Sigmoid colon (tissue), 7 donors: ENCODE measurements around the gene KDM7A. TPM values are rescaled to one million over a fixed set of nuclear protein-coding genes. Genes with fewer than 3 reads are reported as not detected.

Source experiments
- DNase-seq: peaks from one replicate; pipeline ENCODE4 v3.0.0-alpha.2; 2019
- H3K27ac ChIP-seq, 4 donors: fragments of 200-600 bp; sonication (generic); one replicate each; pipeline ENCODE4 v1.5.1; 2016 to 2019; ENCODE audit warnings: mild to moderate bottlenecking in 1 of 4
- H3K27me3 ChIP-seq, 3 donors: fragments of 200-600 bp; sonication (generic); one replicate each; pipeline ENCODE4 v1.5.1; 2019; ENCODE audit warnings: mild to moderate bottlenecking in 1 of 3
- H3K36me3 ChIP-seq, 4 donors: fragments of 200-600 bp; sonication (generic); one replicate each; pipeline ENCODE4 v1.5.1; 2016 to 2019
- H3K4me1 ChIP-seq, 4 donors: fragments of 200-600 bp; sonication (generic); one replicate each; pipeline ENCODE4 v1.5.1; 2017 to 2019
- H3K4me3 ChIP-seq, 4 donors: fragments of 200-600 bp; sonication (generic); one replicate each; pipeline ENCODE4 v1.5.1; 2017 to 2019; ENCODE audit warnings: mild to moderate bottlenecking in 2 of 4, moderate library complexity in 1 of 4
- H3K9me3 ChIP-seq, 4 donors: fragments of 200-600 bp in 3 of 4; sonication (generic) in 3 of 4; one replicate each; pipeline versions ENCODE4 v1.5.1 to v1.6.1; 2013 to 2019
- CTCF ChIP-seq, 4 experiments: fragments of 450-650 bp in 3 of 4; fragments of 200-600 bp in 1 of 4; IDR thresholded peaks; one replicate each; pipeline ENCODE4 v1.5.1; 2016 to 2019; ENCODE audit warnings: antibody characterized with exemption in 4 of 4, mild to moderate bottlenecking in 3 of 4, moderate library complexity in 2 of 4
- EP300 ChIP-seq, 4 donors: sonication (generic); formaldehyde crosslinking; IDR thresholded peaks; one replicate each; pipeline ENCODE4 v1.6.1; 2017; ENCODE audit warnings: antibody characterized with exemption in 4 of 4
- POLR2A ChIP-seq, 2 donors: fragments of 450-650 bp; IDR thresholded peaks; one replicate each; pipeline ENCODE4 v1.6.1; 2016; ENCODE audit warnings: antibody characterized with exemption in 2 of 2, mild to moderate bottlenecking in 2 of 2, moderate library complexity in 2 of 2
- POLR2AphosphoS5 ChIP-seq, 4 donors: sonication (generic); formaldehyde crosslinking; IDR thresholded peaks; one replicate each; pipeline ENCODE4 v1.6.1; 2017; ENCODE audit warnings: antibody characterized with exemption in 4 of 4
- WGBS, 2 donors: extraction: QIAGEN DNeasy Blood & Tissue Kit; methylation state at CpG; one replicate each; pipeline ENCODE4 v1.1.7; 2013; 5-methylcytosine and 5-hydroxymethylcytosine counted together
- intact Hi-C: fragments of 100-400 bp; cut with DNase I; formaldehyde crosslinking; loops from one replicate; pipeline ENCODE4 v1.15.1; 2023
- polyA plus RNA-seq, 3 donors: library from polyadenylated mRNA; stranded (reverse); fragments of 200-250 nt; gene quantifications; one replicate each; pipeline ENCODE4 v1.2.3, GENCODE V29; 2013
- total RNA-seq, 4 donors: library from RNA; depleted of rRNA; stranded (reverse); fragments of >200 nt; gene quantifications; one replicate each; pipeline ENCODE4 v1.1.0, GENCODE V29; 2016
- donor health status: healthy with polysubstance abuse.
- donor health status: Bipolar disorder and iron deficiency.
- donor health status: healthy.

The KDM7A gene
- total and polyA plus RNA-seq, 7 donors: 8.4 to 31.6 (median 17.0) TPM

- peaks cover 0 to 36% (median 22%) of the 10 kb centered on the region in 4 donors for H3K4me1 ChIP-seq
- no peaks in the 10 kb centered on the region for H3K36me3 ChIP-seq
- TF ChIP-seq POLR2AphosphoS5 (IDR thresholded peaks at IDR 0.05) (no peak), EP300 (IDR thresholded peaks at IDR 0.05) (no peak), POLR2A (IDR thresholded peaks at IDR 0.05) (no peak), CTCF (IDR thresholded peaks at IDR 0.05) (no peak)
- peak overlapping the region; percentile 88 to 91 (median 90) for H3K27ac ChIP-seq
- no peaks in the 10 kb centered on the region for H3K9me3 ChIP-seq
- peak overlapping the region in 2 of 4 donors; percentile 70 to 71 for H3K4me3 ChIP-seq
- H3K27me3 ChIP-seq: no peaks in the 10 kb centered on the region
- 77 to 80% methylated on average over 11 of the region's 11 CpGs for WGBS, 2 donors
- intact Hi-C loops: loop anchor here (5.0 kb wide), 2 partner anchors 116 to 284 kb away; partner anchors contain the start of genes HIPK2 and KDM7A
- DNase-seq: peak; percentile 74
These were observed 115.8 kb downstream of the KDM7A start for GRCh38 chr7:140060788-140061606.

GRCh38 chr7:140060243-140060630 lies 116.5 kb downstream of the KDM7A start:
- H3K27ac ChIP-seq: peak overlapping the region in 2 of 4 donors; percentile 88 to 89
- no peaks in the 10 kb centered on the region for H3K9me3 ChIP-seq
- H3K36me3 ChIP-seq: no peaks in the 10 kb centered on the region
- H3K4me3 ChIP-seq: no peak overlapping the region
- 77 to 83% methylated on average over 3 of the region's 3 CpGs for WGBS, 2 donors
- no peaks in the 10 kb centered on the region for H3K27me3 ChIP-seq
- intact Hi-C loops: loop anchor here (5.0 kb wide), 2 partner anchors 117 to 283 kb away; partner anchors contain the start of genes HIPK2 and KDM7A
- TF ChIP-seq EP300 (IDR thresholded peaks at IDR 0.05): no peak
- no peak for TF ChIP-seq POLR2A (IDR thresholded peaks at IDR 0.05)
- TF ChIP-seq CTCF (IDR thresholded peaks at IDR 0.05): no peak
- no peak for TF ChIP-seq POLR2AphosphoS5 (IDR thresholded peaks at IDR 0.05)
- peaks cover 0 to 36% (median 22%) of the 10 kb centered on the region in 4 donors for H3K4me1 ChIP-seq
- no peak for DNase-seq

- H3K27ac ChIP-seq: peak overlapping the region in 3 of 4 donors; percentile 14 to 89 (median 44)
- intact Hi-C loops: loop anchor here (5.0 kb wide), 2 partner anchors 118 to 282 kb away; partner anchors contain the start of genes HIPK2 and KDM7A
- peaks cover 0 to 1% (median 0%) of the 10 kb centered on the region in 4 donors for H3K36me3 ChIP-seq
- H3K27me3 ChIP-seq: no peaks in the 10 kb centered on the region
- peaks cover 0 to 36% (median 22%) of the 10 kb centered on the region in 4 donors for H3K4me1 ChIP-seq
- DNase-seq: no peak
- WGBS, 2 donors: 25 to 70% methylated on average over 12 of the region's 12 CpGs
- TF ChIP-seq POLR2AphosphoS5 (IDR thresholded peaks at IDR 0.05) (no peak), EP300 (IDR thresholded peaks at IDR 0.05) (no peak), CTCF (IDR thresholded peaks at IDR 0.05) (no peak), POLR2A (IDR thresholded peaks at IDR 0.05) (no peak)
- no peak overlapping the region for H3K4me3 ChIP-seq
- H3K9me3 ChIP-seq: no peaks in the 10 kb centered on the region
These were observed 117.2 kb downstream of the KDM7A start for GRCh38 chr7:140059273-140060242.

GRCh38 chr7:140058517-140058916 lies 118.3 kb downstream of the KDM7A start:
- Histone ChIP-seq H3K27ac (no peak overlapping the region), H3K9me3 (no peaks in the 10 kb centered on the region), H3K4me3 (no peak overlapping the region), H3K27me3 (no peaks in the 10 kb centered on the region), H3K4me1 (peaks cover 0 to 36% (median 22%) of the 10 kb centered on the region in 4 donors), H3K36me3 (peaks cover 0 to 11% (median 0%) of the 10 kb centered on the region in 4 donors)
- no peak for DNase-seq
- no peak for TF ChIP-seq CTCF (IDR thresholded peaks at IDR 0.05)
- TF ChIP-seq POLR2AphosphoS5 (IDR thresholded peaks at IDR 0.05): no peak
- no peak for TF ChIP-seq EP300 (IDR thresholded peaks at IDR 0.05)
- no peak for TF ChIP-seq POLR2A (IDR thresholded peaks at IDR 0.05)
- WGBS, 2 donors: 77 to 82% methylated on average over 7 of the region's 7 CpGs
- intact Hi-C loops: no loop called here
